GM21528 (cell line): ENCODE measurements around the gene FMN2.

Experiments used
- ATAC-seq: cut with Tn5 transposase; IDR thresholded peaks from one replicate; pipeline ENCODE4 v1.9.1; 2021; ENCODE audit warnings: mild to moderate bottlenecking, moderate library complexity; ENCODE audit not compliant: unreplicated experiment, low FRiP score

The FMN2 gene

GRCh38 chr1:240508950-240509349, 417.3 kb downstream of the FMN2 start:
- ATAC-seq = no peak

- ATAC-seq = no peak
These were observed 420.1 kb downstream of the FMN2 start for GRCh38 chr1:240511789-240512188.

GRCh38 chr1:240515505-240515904, 423.8 kb downstream of the FMN2 start:
- no peak for ATAC-seq

GRCh38 chr1:240516069-240516468, 424.4 kb downstream of the FMN2 start:
- no peak for ATAC-seq

- no peak for ATAC-seq
These were observed 426.2 kb downstream of the FMN2 start for GRCh38 chr1:240517891-240518290.

- no peak for ATAC-seq
These were observed 430.6 kb downstream of the FMN2 start for GRCh38 chr1:240522122-240522822.

GRCh38 chr1:240524356-240525069, 432.8 kb downstream of the FMN2 start:
- no peak for ATAC-seq
